Putamen (tissue), 1 donor: ENCODE results near the gene PFKL.

Source experiments
- DNase-seq: peaks from one replicate; pipeline ENCODE4 v3.0.0-alpha.2; 2016; ENCODE audit warnings: low spot score

The PFKL gene

GRCh38 chr21:44312716-44313115 is 12.9 kb downstream of the PFKL start:
- DNase-seq: no peak

- DNase-seq: no peak
These were observed 13.6 kb downstream of the PFKL start for GRCh38 chr21:44313451-44313850.

- DNase-seq: no peak
These were observed 14.3 kb downstream of the PFKL start for GRCh38 chr21:44314128-44314527.

GRCh38 chr21:44314561-44314960 is 14.7 kb downstream of the PFKL start:
- no peak for DNase-seq

GRCh38 chr21:44315691-44316203 is 15.9 kb downstream of the PFKL start:
- no peak for DNase-seq

- no peak for DNase-seq
These were observed 16.5 kb downstream of the PFKL start for GRCh38 chr21:44316277-44316900.

GRCh38 chr21:44317241-44317782 is 17.5 kb downstream of the PFKL start:
- no peak for DNase-seq

- DNase-seq: no peak
These were observed 18.0 kb downstream of the PFKL start for GRCh38 chr21:44317871-44318270.

GRCh38 chr21:44318489-44319285 is 18.8 kb downstream of the PFKL start:
- DNase-seq: no peak

GRCh38 chr21:44319407-44320065 is 19.7 kb downstream of the PFKL start:
- no peak for DNase-seq

- DNase-seq: no peak
These were observed 21.0 kb downstream of the PFKL start for GRCh38 chr21:44320847-44321246.

GRCh38 chr21:44321846-44322450 is 22.1 kb downstream of the PFKL start:
- no peak for DNase-seq

GRCh38 chr21:44322621-44323325 is 22.9 kb downstream of the PFKL start:
- no peak for DNase-seq

GRCh38 chr21:44323591-44323990 is 23.7 kb downstream of the PFKL start:
- DNase-seq: no peak

GRCh38 chr21:44324106-44324853 is 24.4 kb downstream of the PFKL start:
- DNase-seq: no peak

GRCh38 chr21:44324854-44325107 is 24.9 kb downstream of the PFKL start:
- no peak for DNase-seq

GRCh38 chr21:44325386-44326271 is 25.8 kb downstream of the PFKL start:
- DNase-seq: no peak

GRCh38 chr21:44326272-44326647 is 26.4 kb downstream of the PFKL start:
- no peak for DNase-seq

- no peak for DNase-seq
These were observed 27.1 kb downstream of the PFKL start for GRCh38 chr21:44326716-44327602.
